Chondrocyte (in vitro differentiated cells): ENCODE results near the gene SMARCC2. TPM values are rescaled to one million over a fixed set of nuclear protein-coding genes. Genes with fewer than 3 reads are reported as not detected.

ENCODE experiments used
- DNase-seq: peaks from one replicate; pipeline ENCODE4 v3.0.0; 2021; ENCODE audit warnings: mixed read lengths, low spot score
- H3K27ac Mint-ChIP-seq: one replicate; pipeline ENCODE4 v1.8.0; 2021; ENCODE audit warnings: mild to moderate bottlenecking, moderate library complexity, mixed read lengths; ENCODE audit not compliant: unreplicated experiment
- H3K27me3 Mint-ChIP-seq: 2 replicates; pipeline ENCODE4 v1.8.0; 2021; ENCODE audit warnings: low read depth, mixed read lengths
- H3K36me3 Mint-ChIP-seq: 2 replicates; pipeline ENCODE4 v1.8.0; 2021; ENCODE audit warnings: low read depth, mixed read lengths
- H3K4me1 Mint-ChIP-seq: 2 replicates; pipeline ENCODE4 v1.8.0; 2021; ENCODE audit warnings: low read depth, mild to moderate bottlenecking, mixed read lengths
- H3K4me3 Mint-ChIP-seq: one replicate; pipeline ENCODE4 v1.8.0; 2021; ENCODE audit warnings: mild to moderate bottlenecking, moderate library complexity, mixed read lengths; ENCODE audit not compliant: unreplicated experiment
- H3K9me3 Mint-ChIP-seq: 2 replicates; pipeline ENCODE4 v1.8.0; 2021; ENCODE audit warnings: low read depth, mixed read lengths
- total RNA-seq: library from RNA; stranded (reverse); gene quantifications from 3 replicates; pipeline ENCODE4 v1.2.1, GENCODE V29; 2021
- TF ChIP-seq, protein P1 (sequence below): fragments of 200-600 bp; sonication (generic); IDR thresholded peaks from 2 replicates; pipeline ENCODE4 v1.5.0; 2021; ENCODE audit warnings: antibody characterized with exemption, mild to moderate bottlenecking, moderate library complexity

Gene SMARCC2
- total RNA-seq, 1 donor from 2014 or later, result 57.4 TPM

DNA sequence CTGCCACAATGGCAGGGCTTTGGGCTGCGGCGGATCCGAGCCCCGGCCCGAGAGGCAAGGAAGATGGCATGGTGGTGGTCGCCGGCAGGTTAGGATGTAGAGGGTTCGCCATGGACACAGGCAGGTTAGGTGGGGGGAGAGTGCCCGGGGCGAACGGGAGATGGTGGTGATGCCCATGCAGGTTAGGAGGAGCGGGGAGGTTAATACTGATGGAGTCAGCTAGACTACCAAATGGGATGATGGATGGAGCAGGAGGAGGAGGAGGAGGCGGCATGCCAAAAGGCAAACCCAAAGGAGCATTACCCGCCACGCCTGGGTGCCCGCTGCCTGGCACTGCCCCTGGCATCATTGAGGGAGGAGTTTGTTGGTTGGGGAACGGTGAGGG lies 24.9 kb downstream of the SMARCC2 start:
- H3K9me3 Mint-ChIP-seq, result no peaks in the 10 kb centered on the region
- no peak overlapping the region for H3K4me3 Mint-ChIP-seq
- peaks cover 25% of the 10 kb centered on the region for H3K4me1 Mint-ChIP-seq
- H3K36me3 Mint-ChIP-seq, result peaks cover 48% of the 10 kb centered on the region
- H3K27me3 Mint-ChIP-seq, result no peaks in the 10 kb centered on the region
- TF ChIP-seq, protein P1, sequence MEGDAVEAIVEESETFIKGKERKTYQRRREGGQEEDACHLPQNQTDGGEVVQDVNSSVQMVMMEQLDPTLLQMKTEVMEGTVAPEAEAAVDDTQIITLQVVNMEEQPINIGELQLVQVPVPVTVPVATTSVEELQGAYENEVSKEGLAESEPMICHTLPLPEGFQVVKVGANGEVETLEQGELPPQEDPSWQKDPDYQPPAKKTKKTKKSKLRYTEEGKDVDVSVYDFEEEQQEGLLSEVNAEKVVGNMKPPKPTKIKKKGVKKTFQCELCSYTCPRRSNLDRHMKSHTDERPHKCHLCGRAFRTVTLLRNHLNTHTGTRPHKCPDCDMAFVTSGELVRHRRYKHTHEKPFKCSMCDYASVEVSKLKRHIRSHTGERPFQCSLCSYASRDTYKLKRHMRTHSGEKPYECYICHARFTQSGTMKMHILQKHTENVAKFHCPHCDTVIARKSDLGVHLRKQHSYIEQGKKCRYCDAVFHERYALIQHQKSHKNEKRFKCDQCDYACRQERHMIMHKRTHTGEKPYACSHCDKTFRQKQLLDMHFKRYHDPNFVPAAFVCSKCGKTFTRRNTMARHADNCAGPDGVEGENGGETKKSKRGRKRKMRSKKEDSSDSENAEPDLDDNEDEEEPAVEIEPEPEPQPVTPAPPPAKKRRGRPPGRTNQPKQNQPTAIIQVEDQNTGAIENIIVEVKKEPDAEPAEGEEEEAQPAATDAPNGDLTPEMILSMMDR, result no peak
- DNase-seq, result no peak
- H3K27ac Mint-ChIP-seq, result peak overlapping the region; percentile 75

DNA sequence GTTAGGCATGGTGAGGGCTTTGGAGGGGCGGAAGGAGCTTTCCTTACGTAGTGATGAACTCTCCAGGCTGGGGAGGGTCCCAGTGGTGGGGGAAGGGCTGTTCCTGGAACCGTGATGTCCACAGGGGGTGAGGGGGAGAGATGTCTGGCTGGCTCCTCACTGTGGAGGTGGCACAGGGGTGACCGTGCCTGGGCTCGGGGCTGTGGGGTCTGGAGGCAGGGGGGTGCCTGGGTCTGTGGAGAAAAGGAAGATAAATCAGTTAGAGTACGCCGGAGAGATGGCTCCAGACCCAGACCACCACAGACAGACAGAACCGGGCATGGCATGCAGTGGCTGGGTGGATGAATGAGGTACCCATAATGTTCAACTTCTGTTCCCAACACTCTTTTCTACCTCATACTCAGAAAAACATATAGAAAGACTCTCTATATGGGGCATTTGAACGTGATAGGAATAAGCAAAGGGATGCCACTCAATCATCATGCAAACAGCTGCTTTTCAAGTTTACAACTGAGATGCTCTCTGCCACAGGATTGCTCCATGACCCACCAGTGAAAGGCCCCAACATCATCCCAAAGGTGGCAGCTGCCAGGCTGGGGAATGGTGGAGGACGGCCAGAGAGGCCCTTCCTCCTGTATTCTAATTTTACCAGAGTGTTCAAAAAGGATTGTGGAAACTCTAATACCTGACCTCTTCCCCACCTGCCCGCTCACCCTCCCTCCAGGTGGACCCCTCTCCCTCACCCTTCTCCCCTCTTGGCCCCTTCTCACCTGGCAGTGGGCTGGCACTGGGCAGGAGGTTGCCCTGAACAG lies 25.5 kb downstream of the SMARCC2 start:
- no peaks in the 10 kb centered on the region for H3K27me3 Mint-ChIP-seq
- no peaks in the 10 kb centered on the region for H3K9me3 Mint-ChIP-seq
- peaks cover 50% of the 10 kb centered on the region for H3K36me3 Mint-ChIP-seq
- TF ChIP-seq, protein P1, result no peak
- H3K4me3 Mint-ChIP-seq, result no peak overlapping the region
- H3K4me1 Mint-ChIP-seq, result peaks cover 28% of the 10 kb centered on the region
- no peak for DNase-seq
- peak overlapping the region; percentile 75 for H3K27ac Mint-ChIP-seq

- Mint-ChIP-seq H3K27me3 (no peaks in the 10 kb centered on the region), H3K9me3 (no peaks in the 10 kb centered on the region), H3K4me1 (peaks cover 29% of the 10 kb centered on the region), H3K36me3 (peaks cover 47% of the 10 kb centered on the region), H3K4me3 (no peak overlapping the region), H3K27ac (peak overlapping the region; percentile 75)
- TF ChIP-seq, protein P1, result no peak
- DNase-seq, result no peak
These were observed 26.6 kb downstream of the SMARCC2 start for GRCh38 chr12:56162468-56163290.

GRCh38 chr12:56161690-56162351 lies 27.5 kb downstream of the SMARCC2 start:
- H3K4me3 Mint-ChIP-seq, result peak overlapping the region; percentile 94
- H3K27me3 Mint-ChIP-seq, result no peaks in the 10 kb centered on the region
- no peaks in the 10 kb centered on the region for H3K9me3 Mint-ChIP-seq
- DNase-seq, result no peak
- H3K27ac Mint-ChIP-seq, result peak overlapping the region; percentile 99
- TF ChIP-seq, protein P1, result no peak
- peaks cover 37% of the 10 kb centered on the region for H3K4me1 Mint-ChIP-seq
- peaks cover 42% of the 10 kb centered on the region for H3K36me3 Mint-ChIP-seq
